Effector CD8-positive, alpha-beta T cell (primary cell): ENCODE results near the gene CACNA1C.

ENCODE experiments used
- DNase-seq: peaks from one replicate; lab custom pipeline; 2025; lab: John Stamatoyannopoulos, UW

Gene CACNA1C

GRCh38 chr12:2198542-2198941, 145.8 kb downstream of the CACNA1C start:
- DNase-seq: no peak

GRCh38 chr12:2205996-2206395, 153.2 kb downstream of the CACNA1C start:
- no peak for DNase-seq

- no peak for DNase-seq
Observed at GRCh38 chr12:2208837-2209635, 156.2 kb downstream of the CACNA1C start.

GRCh38 chr12:2211119-2211518, 158.3 kb downstream of the CACNA1C start:
- DNase-seq: no peak

- no peak for DNase-seq
Observed at GRCh38 chr12:2212537-2212936, 159.8 kb downstream of the CACNA1C start.

GRCh38 chr12:2212971-2213869, 160.4 kb downstream of the CACNA1C start:
- DNase-seq: no peak

GRCh38 chr12:2214411-2214810, 161.6 kb downstream of the CACNA1C start:
- no peak for DNase-seq

- no peak for DNase-seq
Observed at GRCh38 chr12:2215709-2216560, 163.1 kb downstream of the CACNA1C start.

- DNase-seq: no peak
Observed at GRCh38 chr12:2218706-2219105, 165.9 kb downstream of the CACNA1C start.

GRCh38 chr12:2221030-2221621, 168.3 kb downstream of the CACNA1C start:
- no peak for DNase-seq

- no peak for DNase-seq
Observed at GRCh38 chr12:2222691-2223090, 169.9 kb downstream of the CACNA1C start.

GRCh38 chr12:2224961-2225360, 172.2 kb downstream of the CACNA1C start:
- DNase-seq: no peak

- DNase-seq: no peak
Observed at GRCh38 chr12:2225696-2226095, 172.9 kb downstream of the CACNA1C start.

GRCh38 chr12:2226641-2227040, 173.9 kb downstream of the CACNA1C start:
- no peak for DNase-seq

- no peak for DNase-seq
Observed at GRCh38 chr12:2227360-2227759, 174.6 kb downstream of the CACNA1C start.

GRCh38 chr12:2228535-2228934, 175.7 kb downstream of the CACNA1C start:
- DNase-seq: no peak

GRCh38 chr12:2229661-2230539, 177.1 kb downstream of the CACNA1C start:
- DNase-seq: no peak

- no peak for DNase-seq
Observed at GRCh38 chr12:2231011-2231595, 178.3 kb downstream of the CACNA1C start.

- DNase-seq: no peak
Observed at GRCh38 chr12:2231956-2232355, 179.2 kb downstream of the CACNA1C start.

GRCh38 chr12:2233034-2233433, 180.2 kb downstream of the CACNA1C start:
- DNase-seq: no peak
